Measurements from ENCODE around the gene VSTM2L.
"Not testable (repeated sequence)": the region's sequence is repeated elsewhere in the genome, so short reads cannot be mapped to it uniquely, and the experiment has no call there.

VSTM2L gene, protein sequence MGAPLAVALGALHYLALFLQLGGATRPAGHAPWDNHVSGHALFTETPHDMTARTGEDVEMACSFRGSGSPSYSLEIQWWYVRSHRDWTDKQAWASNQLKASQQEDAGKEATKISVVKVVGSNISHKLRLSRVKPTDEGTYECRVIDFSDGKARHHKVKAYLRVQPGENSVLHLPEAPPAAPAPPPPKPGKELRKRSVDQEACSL

DNA sequence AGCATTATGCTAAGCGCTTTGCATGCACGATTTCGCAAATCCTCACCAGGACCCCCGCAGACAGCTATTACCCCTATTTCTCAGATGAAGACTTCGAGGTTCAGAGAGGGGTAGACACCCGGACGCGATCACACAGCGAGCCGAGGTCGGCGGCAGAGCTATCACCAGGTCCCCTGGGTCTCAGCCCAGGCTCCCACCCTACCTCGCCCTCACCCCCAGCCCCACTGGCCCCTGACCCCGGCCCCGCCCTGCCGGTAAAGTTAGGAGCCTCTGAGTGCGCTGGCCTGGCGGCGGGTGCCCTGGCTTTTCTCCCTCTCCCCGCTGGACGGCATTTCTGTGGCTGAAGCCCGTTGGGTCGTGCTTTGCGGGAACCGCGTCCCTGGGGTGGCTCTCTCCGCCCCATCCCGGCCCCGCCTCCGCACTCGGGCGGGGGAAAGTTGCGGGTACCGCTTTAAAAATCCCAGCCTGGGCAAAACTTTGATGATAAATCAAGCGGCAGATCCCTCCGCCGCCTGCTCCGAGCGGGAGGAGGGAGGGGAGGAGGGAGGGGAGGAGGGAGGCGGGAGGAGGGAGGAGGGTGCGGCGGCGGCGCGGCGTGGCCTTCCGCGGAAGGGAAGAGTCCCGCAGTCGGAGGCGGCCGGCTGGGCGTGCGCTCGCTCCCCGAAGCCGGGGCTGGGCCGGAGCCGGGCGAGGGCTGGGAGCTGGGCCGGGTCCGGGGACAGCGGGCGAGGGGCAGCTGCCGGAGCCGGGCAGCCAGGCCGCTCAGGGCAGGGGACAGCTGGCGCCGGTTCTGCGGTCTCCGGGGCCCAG lies at the start of gene VSTM2L:
VSTM2L (plus strand) TSS at position 624 of the 810 bp plus-strand sequence. CDS start 224 bp downstream, outside the sequence.
- DNase-seq: peak; percentile 31

- no peak for DNase-seq
These were observed 49.0 kb upstream of the VSTM2L start for GRCh38 chr20:37853823-37854375.

DNA sequence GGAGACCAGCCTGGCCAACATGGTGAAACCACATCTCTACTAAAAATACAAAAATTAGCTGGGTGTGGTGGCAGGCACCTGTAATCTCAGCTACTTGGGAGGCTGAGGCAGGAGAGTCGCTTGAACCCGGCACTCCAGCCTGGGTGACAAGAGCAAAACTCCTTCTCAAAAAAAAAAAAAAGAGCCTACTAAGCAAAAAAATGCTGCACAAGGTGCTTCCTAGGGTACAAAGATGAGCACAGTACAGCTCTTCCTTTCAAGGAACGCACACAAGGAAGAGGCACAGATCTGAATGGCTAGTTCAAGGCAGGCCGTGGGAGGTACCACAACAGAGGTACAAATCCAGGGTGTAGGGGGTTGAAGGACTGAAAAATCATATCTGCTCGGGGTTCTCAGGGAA lies 46.9 kb upstream of the VSTM2L start:
- not testable (repeated sequence) for DNase-seq

- DNase-seq: no peak
These were observed 45.8 kb upstream of the VSTM2L start for GRCh38 chr20:37856932-37857660.

GRCh38 chr20:37859406-37860171 lies 43.3 kb upstream of the VSTM2L start:
- no peak for DNase-seq

DNA sequence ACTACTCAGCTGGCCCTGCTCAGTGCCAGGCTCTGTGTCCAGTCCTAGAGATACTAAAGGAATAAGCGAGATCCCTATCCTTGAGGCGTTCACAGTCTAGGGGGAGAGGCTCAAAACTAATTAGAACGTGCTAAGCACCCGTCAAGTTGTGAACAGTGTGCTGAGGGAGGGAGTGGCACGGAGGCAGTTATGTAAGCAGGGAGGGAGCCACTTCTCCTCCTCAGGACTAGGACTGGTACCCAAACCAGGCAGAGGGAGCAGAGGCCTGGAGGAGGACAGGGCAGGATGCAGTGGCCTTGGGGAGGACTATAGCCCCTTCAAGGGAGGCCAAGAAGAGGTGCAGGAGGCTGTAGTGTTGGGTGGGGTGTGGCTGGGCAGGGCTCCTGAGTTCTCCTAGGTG lies 39.6 kb upstream of the VSTM2L start:
- no peak for DNase-seq

DNA sequence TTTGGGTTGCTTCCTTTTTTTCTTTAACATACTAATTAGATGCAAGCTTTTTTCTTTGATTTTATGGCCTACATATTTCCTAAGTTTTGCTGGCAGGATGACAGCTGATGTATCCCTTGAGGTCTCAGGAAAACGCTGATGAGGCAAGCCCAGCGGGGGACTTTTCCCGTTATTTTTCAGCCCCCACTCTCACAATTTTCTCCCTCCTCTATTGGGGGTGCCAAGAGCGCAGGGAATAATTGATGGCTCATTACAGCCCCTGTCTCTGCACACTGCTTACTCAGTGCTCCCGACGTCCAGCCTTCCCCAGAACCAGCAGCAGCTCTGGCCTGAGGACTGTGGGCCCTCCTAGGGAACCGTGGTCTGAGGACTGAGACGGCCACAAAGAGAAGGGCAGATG lies 38.6 kb upstream of the VSTM2L start:
- DNase-seq: no peak

- DNase-seq: no peak
These were observed 36.9 kb upstream of the VSTM2L start for GRCh38 chr20:37866051-37866450.

- DNase-seq: no peak
These were observed 35.4 kb upstream of the VSTM2L start for GRCh38 chr20:37867289-37868195.

DNA sequence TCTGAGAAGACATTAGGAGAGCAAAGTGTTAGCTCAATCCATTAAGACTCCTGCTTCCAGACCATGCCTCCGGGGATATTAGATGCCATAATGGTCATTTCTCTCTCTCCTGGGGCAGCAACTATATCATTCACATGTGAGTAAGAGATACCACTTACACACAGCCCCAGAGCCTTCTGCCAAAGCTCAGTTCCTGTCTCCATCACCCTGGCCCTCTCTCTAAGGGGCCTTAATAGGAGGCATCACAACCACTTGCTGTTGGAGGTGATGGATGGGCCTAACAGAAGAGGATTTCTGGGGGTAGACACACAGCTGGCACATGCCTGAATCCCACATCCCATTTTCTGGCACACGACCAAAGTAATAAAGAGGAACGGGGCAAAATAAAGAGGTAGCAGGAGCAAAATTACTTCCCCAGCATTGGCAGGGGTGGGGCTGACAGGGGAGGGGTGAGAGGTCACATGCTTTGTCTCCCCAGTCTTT lies 34.0 kb upstream of the VSTM2L start:
- DNase-seq: no peak

- no peak for DNase-seq
These were observed 33.5 kb upstream of the VSTM2L start for GRCh38 chr20:37869334-37869861.

DNA sequence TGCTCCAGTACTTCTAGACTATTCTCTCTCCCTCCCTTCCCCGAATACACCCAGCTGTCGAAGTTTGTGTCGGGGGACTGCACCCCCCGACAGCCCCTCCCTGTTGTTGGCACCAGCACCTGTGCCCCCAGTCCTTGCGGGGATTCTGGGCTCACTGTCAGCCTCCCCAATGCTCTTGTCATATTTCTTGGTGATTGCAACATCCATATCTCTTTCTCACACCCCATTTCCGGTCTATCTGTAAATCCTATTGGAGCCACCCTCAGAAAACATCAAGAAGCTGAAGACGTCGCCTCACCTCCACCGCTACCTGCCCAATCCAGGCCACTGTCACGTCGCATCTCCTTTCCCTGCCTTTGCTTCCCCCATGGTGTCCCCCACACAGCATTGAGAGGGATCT lies 32.6 kb upstream of the VSTM2L start:
- DNase-seq: no peak

DNA sequence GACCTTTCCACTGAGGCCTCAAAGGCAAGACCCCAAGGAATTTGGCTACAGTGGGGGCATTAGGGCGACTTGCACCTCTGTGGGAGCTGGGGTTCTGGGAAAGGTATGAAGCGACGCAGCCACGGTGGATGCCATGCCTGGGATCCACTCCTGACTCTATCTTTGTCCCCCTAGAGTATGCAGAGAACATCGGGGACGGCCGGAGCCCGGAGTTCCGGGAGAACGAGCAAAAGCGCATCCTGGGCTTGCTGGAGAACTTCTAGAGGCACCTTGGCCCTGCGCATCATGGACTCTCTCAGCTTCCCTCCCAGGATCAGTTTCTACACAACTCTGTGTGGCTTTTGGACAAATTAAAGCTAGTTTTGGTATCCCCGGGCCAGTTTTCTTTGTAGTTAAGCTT lies 31.2 kb upstream of the VSTM2L start:
- DNase-seq: no peak

GRCh38 chr20:37872161-37872560 lies 30.8 kb upstream of the VSTM2L start:
- no peak for DNase-seq

DNA sequence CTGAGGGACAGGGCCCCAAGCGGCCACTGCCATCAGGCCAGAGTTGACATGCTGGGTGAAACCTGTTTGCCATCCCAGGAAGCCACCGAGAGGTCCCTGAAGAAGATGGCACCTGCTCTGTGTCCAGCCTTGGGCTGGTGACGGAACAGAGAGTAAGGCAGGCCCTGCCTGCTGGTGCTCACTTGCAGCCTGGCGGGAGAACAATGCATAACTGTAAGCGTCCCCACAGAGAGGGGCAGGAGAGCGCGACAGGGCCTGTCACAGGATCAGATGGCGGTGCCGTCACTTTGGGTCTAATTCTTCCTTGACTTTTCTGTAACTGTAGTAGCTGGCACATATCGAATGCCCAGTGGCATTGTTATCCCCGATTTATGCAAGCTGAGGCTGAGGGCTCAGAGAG lies 29.0 kb upstream of the VSTM2L start:
- no peak for DNase-seq

DNA sequence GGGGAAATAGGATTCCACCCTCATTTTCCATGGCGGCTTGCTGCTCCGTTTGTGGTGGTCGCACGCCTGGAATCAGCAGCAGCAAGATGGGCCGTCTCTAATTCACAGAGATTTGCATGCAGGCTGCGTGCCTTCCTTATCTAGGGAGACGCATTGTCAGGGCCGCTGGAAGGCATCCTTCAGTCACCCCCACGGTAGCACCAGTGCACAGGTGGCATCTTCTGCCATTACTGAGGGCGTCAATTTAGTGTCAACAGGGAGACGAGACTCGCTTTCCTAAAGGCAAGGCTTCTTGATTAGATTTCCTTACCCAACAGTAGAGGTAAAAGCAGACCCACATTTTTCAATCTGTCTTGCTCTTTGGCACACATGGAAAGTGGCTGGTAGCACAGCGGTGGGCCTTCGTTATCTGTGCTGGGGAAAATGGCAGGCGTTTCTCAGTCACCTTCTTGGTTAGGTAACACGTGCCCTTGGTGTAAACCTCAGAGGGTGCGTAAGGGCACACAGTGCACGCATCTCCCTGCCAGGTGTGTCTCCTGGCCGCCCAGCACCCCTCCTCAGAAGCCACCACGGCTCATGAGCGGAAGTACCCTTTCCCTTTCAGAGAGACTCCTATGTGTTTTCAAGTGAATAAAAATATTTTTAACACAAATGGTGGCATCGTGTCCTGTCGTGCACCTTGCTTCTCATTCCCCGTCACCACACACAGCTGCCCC lies 27.3 kb upstream of the VSTM2L start:
- DNase-seq: no peak

- DNase-seq: no peak
These were observed 26.1 kb upstream of the VSTM2L start for GRCh38 chr20:37876863-37877262.

GRCh38 chr20:37877832-37878772 lies 24.8 kb upstream of the VSTM2L start:
- no peak for DNase-seq

All from hematopoietic multipotent progenitor cell treated with erythropoietin and hydrocortisone succinate and interleukin-3 and kit ligand, for 8 days (in vitro differentiated cells).